GM23338 (cell line): ENCODE results near the gene SUCLG2.

Experiments
- CREB1 ChIP-seq: fragments of 250-450 bp; sonication (Bioruptor Pico); IDR thresholded peaks from 2 replicates; pipeline ENCODE4 v1.5.0; 2020; ENCODE audit warnings: low read depth, mild to moderate bottlenecking, moderate library complexity
- CTCF ChIP-seq, 2 experiments: fragments of 200-600 bp in 1 of 2; sonication (generic) in 1 of 2; conservative IDR thresholded peaks; 2 replicates each; pipeline versions ENCODE4 v1.5.1 to v1.6.1; 2016 to 2017; ENCODE audit warnings: antibody characterized with exemption in 2 of 2, low read depth in 2 of 2, mild to moderate bottlenecking in 2 of 2, moderate library complexity in 1 of 2
- ETS1 ChIP-seq: IDR thresholded peaks from 2 replicates; pipeline ENCODE4 v1.6.1; 2016; ENCODE audit warnings: antibody characterized with exemption
- EZH2 ChIP-seq: fragments of 200-600 bp; sonication (generic); IDR thresholded peaks from one replicate; pipeline ENCODE4 v1.8.0; 2017; ENCODE audit warnings: antibody characterized with exemption, mild to moderate bottlenecking, low read depth; ENCODE audit not compliant: unreplicated experiment
- EZH2phosphoT487 ChIP-seq: fragments of 200-600 bp; sonication (generic); IDR thresholded peaks from one replicate; pipeline ENCODE4 v1.8.1; 2018; ENCODE audit warnings: antibody characterized with exemption; ENCODE audit not compliant: unreplicated experiment
- JUNB ChIP-seq: IDR thresholded peaks from one replicate; pipeline ENCODE4 v1.6.1; 2016; ENCODE audit warnings: antibody characterized with exemption; ENCODE audit not compliant: unreplicated experiment
- POLR2AphosphoS5 ChIP-seq: IDR thresholded peaks from 2 replicates; pipeline ENCODE4 v1.6.1; 2016; ENCODE audit warnings: antibody characterized with exemption, low read depth
- REST ChIP-seq: IDR thresholded peaks from one replicate; pipeline ENCODE4 v1.6.1; 2018; ENCODE audit warnings: antibody characterized with exemption; ENCODE audit not compliant: unreplicated experiment
- STAT1 ChIP-seq: IDR thresholded peaks from one replicate; pipeline ENCODE4 v1.6.1; 2016; ENCODE audit warnings: antibody characterized with exemption; ENCODE audit not compliant: unreplicated experiment
- ZNF114 ChIP-seq: fragments of 250-450 bp; sonication (Bioruptor Pico); IDR thresholded peaks from 2 replicates; pipeline ENCODE4 v1.5.0; 2020; ENCODE audit warnings: mild to moderate bottlenecking, moderate library complexity
- ZNF331 ChIP-seq: fragments of 250-450 bp; sonication (Bioruptor Pico); IDR thresholded peaks from 2 replicates; pipeline ENCODE4 v1.5.0; 2020; ENCODE audit warnings: low read depth, mild to moderate bottlenecking, moderate library complexity

- TF ChIP-seq CTCF (conservative IDR thresholded peaks at IDR 0.05; ENCODE audit: low read depth in 2 of 2) (no peak), EZH2phosphoT487 (no peak), EZH2 (no peak), REST (no peak), CREB1 (CRISPR knock-in tag) (no peak), JUNB (no peak), POLR2AphosphoS5 (no peak), ZNF331 (CRISPR knock-in tag) (no peak), ETS1 (no peak), STAT1 (no peak), ZNF114 (CRISPR knock-in tag) (no peak)
Observed at GRCh38 chr3:67421912-67422311, 232.5 kb downstream of the SUCLG2 start.
